Measurements from ENCODE around the gene MPP7.
A peak's percentile ranks its signal among the peaks of the same experiment; 100 is the strongest.

MPP7 gene

DNA sequence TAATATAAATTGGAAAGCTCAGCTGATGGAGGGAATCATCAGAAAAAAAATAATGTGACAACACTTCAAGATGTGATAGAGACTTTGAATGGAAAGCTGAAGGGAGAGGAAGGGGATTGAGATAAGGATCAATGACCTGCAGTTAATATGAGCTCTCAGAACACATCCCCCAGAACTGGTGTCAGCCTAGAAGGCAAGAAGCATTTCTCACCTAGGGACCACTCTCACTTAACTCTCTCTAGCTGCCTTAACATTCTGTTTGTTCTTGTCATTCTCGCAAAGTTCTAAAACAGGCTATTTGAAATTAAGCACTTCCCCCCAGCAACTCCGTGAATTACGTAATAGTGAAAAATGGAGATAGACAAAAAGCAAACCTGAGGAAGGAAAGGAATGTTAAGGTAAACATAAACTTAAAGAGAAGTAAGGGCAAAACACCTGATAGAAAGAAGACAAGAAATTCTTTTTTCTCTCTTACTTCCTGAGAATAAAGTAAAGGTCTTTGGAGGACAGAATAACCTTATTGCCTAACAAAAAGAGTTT is 1.2 kb upstream of the MPP7 start:
- Histone ChIP-seq H3K9me2 (replicated peaks; ENCODE audit: low read depth, low read length) (no peaks in the 10 kb centered on the region), H3K27me3 (ENCODE audit: insufficient read depth, low read length, poor library complexity, severe bottlenecking) (no peaks in the 10 kb centered on the region), H2AFZ (ENCODE audit: low read length) (no peak overlapping the region)

GRCh38 chr10:28302012-28302637 is 739 bp downstream of the MPP7 start:
- Histone ChIP-seq H3K9me2 (replicated peaks; ENCODE audit: low read depth, low read length) (no peaks in the 10 kb centered on the region), H3K4me2 (ENCODE audit: low read depth, low read length, poor library complexity, severe bottlenecking) (peak overlapping the region; percentile 72), H4K20me1 (ENCODE audit: insufficient read depth, low read length, poor library complexity, severe bottlenecking) (no peaks in the 10 kb centered on the region), H3K9ac (ENCODE audit: low read depth, low read length, poor library complexity, severe bottlenecking) (peak overlapping the region; percentile 59), H3K27me3 (ENCODE audit: insufficient read depth, low read length, poor library complexity, severe bottlenecking) (no peaks in the 10 kb centered on the region), H3K4me3 (ENCODE audit: low read length, poor library complexity, severe bottlenecking) (peak overlapping the region; percentile 79), H2AFZ (ENCODE audit: low read length) (peak overlapping the region; percentile 87), H3F3A (ENCODE audit: low read depth) (no peaks in the 10 kb centered on the region), H3K4me1 (ENCODE audit: insufficient read depth, low read length, poor library complexity, severe bottlenecking) (peaks cover 6% of the 10 kb centered on the region), H3K79me2 (ENCODE audit: insufficient read depth, low read length) (no peaks in the 10 kb centered on the region), H3K9me3 (ENCODE audit: insufficient read depth, low read depth, low read length) (no peaks in the 10 kb centered on the region), H3K36me3 (ENCODE audit: insufficient read depth, low read length) (no peaks in the 10 kb centered on the region)
- TF ChIP-seq EZH2phosphoT487 (IDR thresholded peaks at IDR 0.05; ENCODE audit: borderline replicate concordance) = no peak
- TF ChIP-seq CTCF (conservative IDR thresholded peaks at IDR 0.05; ENCODE audit: low read length) = no peak

More for the DNA sequence above, 1.2 kb upstream of the MPP7 start:
- TF ChIP-seq EZH2phosphoT487 (IDR thresholded peaks at IDR 0.05; ENCODE audit: borderline replicate concordance) (no peak), CTCF (conservative IDR thresholded peaks at IDR 0.05; ENCODE audit: low read length) (no peak)
- Histone ChIP-seq H4K20me1 (ENCODE audit: insufficient read depth, low read length, poor library complexity, severe bottlenecking) (no peaks in the 10 kb centered on the region), H3K9me3 (ENCODE audit: insufficient read depth, low read depth, low read length) (no peaks in the 10 kb centered on the region), H3K9ac (ENCODE audit: low read depth, low read length, poor library complexity, severe bottlenecking) (no peak overlapping the region), H3F3A (ENCODE audit: low read depth) (no peaks in the 10 kb centered on the region), H3K4me1 (ENCODE audit: insufficient read depth, low read length, poor library complexity, severe bottlenecking) (peaks cover 6% of the 10 kb centered on the region), H3K4me2 (ENCODE audit: low read depth, low read length, poor library complexity, severe bottlenecking) (peak overlapping the region; percentile 74), H3K79me2 (ENCODE audit: insufficient read depth, low read length) (no peaks in the 10 kb centered on the region), H3K4me3 (ENCODE audit: low read length, poor library complexity, severe bottlenecking) (peak overlapping the region; percentile 79), H3K36me3 (ENCODE audit: insufficient read depth, low read length) (no peaks in the 10 kb centered on the region)

DNA sequence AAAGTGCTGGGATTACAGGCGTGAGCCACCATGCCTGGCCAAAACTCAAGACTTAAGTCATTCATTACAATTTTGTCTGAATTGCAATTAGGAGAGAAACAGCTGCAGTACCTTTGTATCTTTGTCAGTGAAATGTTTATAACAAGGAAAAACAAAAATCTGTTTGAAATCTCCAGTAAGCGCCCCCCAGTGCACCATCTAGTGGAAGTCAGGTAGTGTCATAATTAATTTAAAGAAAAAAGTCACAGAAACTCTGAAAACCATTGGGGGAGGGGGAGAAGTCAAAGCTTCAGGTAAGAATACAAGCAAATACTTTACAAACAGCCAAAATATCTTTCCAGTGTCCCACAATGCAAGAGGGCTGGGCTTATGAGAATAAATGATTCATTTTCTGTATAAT is 2.8 kb downstream of the MPP7 start:
- H3K4me3 ChIP-seq (ENCODE audit: low read length, poor library complexity, severe bottlenecking) = no peak overlapping the region

More for the DNA sequence above, 2.8 kb downstream of the MPP7 start:
- Histone ChIP-seq H3K4me1 (ENCODE audit: insufficient read depth, low read length, poor library complexity, severe bottlenecking) (peaks cover 6% of the 10 kb centered on the region), H3K27me3 (ENCODE audit: insufficient read depth, low read length, poor library complexity, severe bottlenecking) (no peaks in the 10 kb centered on the region), H3K9me2 (replicated peaks; ENCODE audit: low read depth, low read length) (no peaks in the 10 kb centered on the region), H3K4me2 (ENCODE audit: low read depth, low read length, poor library complexity, severe bottlenecking) (no peak overlapping the region), H3K36me3 (ENCODE audit: insufficient read depth, low read length) (no peaks in the 10 kb centered on the region), H3K79me2 (ENCODE audit: insufficient read depth, low read length) (no peaks in the 10 kb centered on the region), H3F3A (ENCODE audit: low read depth) (no peaks in the 10 kb centered on the region), H4K20me1 (ENCODE audit: insufficient read depth, low read length, poor library complexity, severe bottlenecking) (no peaks in the 10 kb centered on the region), H2AFZ (ENCODE audit: low read length) (no peak overlapping the region), H3K9ac (ENCODE audit: low read depth, low read length, poor library complexity, severe bottlenecking) (no peak overlapping the region), H3K9me3 (ENCODE audit: insufficient read depth, low read depth, low read length) (no peaks in the 10 kb centered on the region)
- peak; percentile 57 for TF ChIP-seq CTCF (conservative IDR thresholded peaks at IDR 0.05; ENCODE audit: low read length)
- no peak for TF ChIP-seq EZH2phosphoT487 (IDR thresholded peaks at IDR 0.05; ENCODE audit: borderline replicate concordance)
